ENCODE results near the gene BCAR3.

Gene BCAR3

GRCh38 chr1:93702111-93702827, 20.6 kb upstream of the BCAR3 start:
- H3K9ac ChIP-seq (ENCODE audit: low read length): peak overlapping the region; percentile 20
- peak overlapping the region; percentile 17 to 25 for H3K18ac ChIP-seq (ENCODE audit: low read depth in 1 of 2, low read length in 2 of 2)
- H3K27me3 ChIP-seq (ENCODE audit: control insufficient read depth in 1 of 2, insufficient read depth in 1 of 2, low read length in 2 of 2): no peaks in the 10 kb centered on the region
- peak overlapping the region; percentile 91 for H3K27ac ChIP-seq (ENCODE audit: low read length, poor library complexity, severe bottlenecking)
- no peak overlapping the region for H2BK15ac ChIP-seq (ENCODE audit: low read depth, poor library complexity, severe bottlenecking)
- DNase-seq: no peak
- peak overlapping the region in 1 of 2 experiments; percentile 72 for H3K14ac ChIP-seq (ENCODE audit: low read length in 2 of 2)
- H3K4me1 ChIP-seq (ENCODE audit: control insufficient read depth, insufficient read depth, low read depth, low read length): peaks cover 26% of the 10 kb centered on the region
- no peak overlapping the region for H3K4me3 ChIP-seq (ENCODE audit: insufficient read depth in 1 of 2, low read depth in 1 of 2, low read length in 2 of 2)
- H3K79me1 ChIP-seq (replicated peaks; ENCODE audit: low read length, poor library complexity, severe bottlenecking): no peaks in the 10 kb centered on the region
- H2BK5ac ChIP-seq (ENCODE audit: low read depth, low read length, poor library complexity, severe bottlenecking): peak overlapping the region; percentile 71
- H4K91ac ChIP-seq (ENCODE audit: low read length): peak overlapping the region; percentile 28
- no peak overlapping the region for H2AFZ ChIP-seq (ENCODE audit: low read depth, low read length)
- H2AK5ac ChIP-seq (ENCODE audit: low read length, severe bottlenecking): peak overlapping the region; percentile 95
- peak overlapping the region; percentile 14 to 85 for H2BK12ac ChIP-seq (ENCODE audit: low read length in 2 of 2)
- H3K4ac ChIP-seq (ENCODE audit: low read depth in 1 of 2, low read length in 2 of 2): peak overlapping the region; percentile 36 to 63
- no peak overlapping the region for H3K23ac ChIP-seq (ENCODE audit: low read length in 2 of 2)
- H3K9me3 ChIP-seq (ENCODE audit: control insufficient read depth, low read length): no peaks in the 10 kb centered on the region
- H3K4me2 ChIP-seq (ENCODE audit: low read length, poor library complexity, severe bottlenecking): no peak overlapping the region
- H3K36me3 ChIP-seq (ENCODE audit: control insufficient read depth in 1 of 2, insufficient read depth in 2 of 2, low read depth in 1 of 2, low read length in 2 of 2): no peaks in the 10 kb centered on the region
- H2BK120ac ChIP-seq (ENCODE audit: low read depth, low read length): peak overlapping the region; percentile 94
- peak overlapping the region; percentile 91 for H4K8ac ChIP-seq (ENCODE audit: low read length)
- WGBS: 85% methylated on average over 9 of the region's 9 CpGs

GRCh38 chr1:93701629-93702028, 20.0 kb upstream of the BCAR3 start:
- peak overlapping the region; percentile 95 for H2BK5ac ChIP-seq (ENCODE audit: low read depth, low read length, poor library complexity, severe bottlenecking)
- no peaks in the 10 kb centered on the region for H3K79me1 ChIP-seq (replicated peaks; ENCODE audit: low read length, poor library complexity, severe bottlenecking)
- peak overlapping the region; percentile 64 for H3K9ac ChIP-seq (ENCODE audit: low read length)
- H3K4me3 ChIP-seq (ENCODE audit: insufficient read depth in 1 of 2, low read depth in 1 of 2, low read length in 2 of 2): no peak overlapping the region
- peak overlapping the region in 1 of 2 experiments; percentile 85 for H2BK12ac ChIP-seq (ENCODE audit: low read length in 2 of 2)
- H2BK15ac ChIP-seq (ENCODE audit: low read depth, poor library complexity, severe bottlenecking): no peak overlapping the region
- H3K14ac ChIP-seq (ENCODE audit: low read length in 2 of 2): peak overlapping the region in 1 of 2 experiments; percentile 77
- H3K27ac ChIP-seq (ENCODE audit: low read length, poor library complexity, severe bottlenecking): peak overlapping the region; percentile 91
- peak overlapping the region; percentile 28 for H4K91ac ChIP-seq (ENCODE audit: low read length)
- peak; percentile 90 for DNase-seq
- peak overlapping the region; percentile 55 for H2AFZ ChIP-seq (ENCODE audit: low read depth, low read length)
- peak overlapping the region; percentile 36 to 63 for H3K4ac ChIP-seq (ENCODE audit: low read depth in 1 of 2, low read length in 2 of 2)
- peak overlapping the region; percentile 91 for H4K8ac ChIP-seq (ENCODE audit: low read length)
- H2AK5ac ChIP-seq (ENCODE audit: low read length, severe bottlenecking): peak overlapping the region; percentile 95
- H3K4me2 ChIP-seq (ENCODE audit: low read length, poor library complexity, severe bottlenecking): no peak overlapping the region
- no peak overlapping the region for H3K23ac ChIP-seq (ENCODE audit: low read length in 2 of 2)
- H3K18ac ChIP-seq (ENCODE audit: low read depth in 1 of 2, low read length in 2 of 2): peak overlapping the region; percentile 17 to 25
- no peaks in the 10 kb centered on the region for H3K9me3 ChIP-seq (ENCODE audit: control insufficient read depth, low read length)
- H2BK120ac ChIP-seq (ENCODE audit: low read depth, low read length): peak overlapping the region; percentile 94
- peaks cover 26% of the 10 kb centered on the region for H3K4me1 ChIP-seq (ENCODE audit: control insufficient read depth, insufficient read depth, low read depth, low read length)
- H3K36me3 ChIP-seq (ENCODE audit: control insufficient read depth in 1 of 2, insufficient read depth in 2 of 2, low read depth in 1 of 2, low read length in 2 of 2): no peaks in the 10 kb centered on the region
- no peaks in the 10 kb centered on the region for H3K27me3 ChIP-seq (ENCODE audit: control insufficient read depth in 1 of 2, insufficient read depth in 1 of 2, low read length in 2 of 2)

- DNase-seq: no peak
- 91% methylated on average over 21 of the region's 22 CpGs for WGBS
- Histone ChIP-seq H3K4ac (ENCODE audit: low read depth in 1 of 2, low read length in 2 of 2) (peak overlapping the region; percentile 10 to 79), H3K4me1 (ENCODE audit: control insufficient read depth, insufficient read depth, low read depth, low read length) (peaks cover 22% of the 10 kb centered on the region), H3K18ac (ENCODE audit: low read depth in 1 of 2, low read length in 2 of 2) (peak overlapping the region; percentile 62 to 68), H3K27ac (ENCODE audit: low read length, poor library complexity, severe bottlenecking) (peak overlapping the region; percentile 91), H3K9me3 (ENCODE audit: control insufficient read depth, low read length) (no peaks in the 10 kb centered on the region), H4K8ac (ENCODE audit: low read length) (peak overlapping the region; percentile 84), H3K23ac (ENCODE audit: low read length in 2 of 2) (no peak overlapping the region), H2BK15ac (ENCODE audit: low read depth, poor library complexity, severe bottlenecking) (no peak overlapping the region), H2BK120ac (ENCODE audit: low read depth, low read length) (peak overlapping the region; percentile 85), H3K4me2 (ENCODE audit: low read length, poor library complexity, severe bottlenecking) (no peak overlapping the region), H3K36me3 (ENCODE audit: control insufficient read depth in 1 of 2, insufficient read depth in 2 of 2, low read depth in 1 of 2, low read length in 2 of 2) (no peaks in the 10 kb centered on the region), H3K79me1 (replicated peaks; ENCODE audit: low read length, poor library complexity, severe bottlenecking) (no peaks in the 10 kb centered on the region), H3K4me3 (ENCODE audit: insufficient read depth in 1 of 2, low read depth in 1 of 2, low read length in 2 of 2) (no peak overlapping the region), H2AFZ (ENCODE audit: low read depth, low read length) (no peak overlapping the region), H2AK5ac (ENCODE audit: low read length, severe bottlenecking) (peak overlapping the region; percentile 60), H2BK5ac (ENCODE audit: low read depth, low read length, poor library complexity, severe bottlenecking) (peak overlapping the region; percentile 95), H3K9ac (ENCODE audit: low read length) (peak overlapping the region; percentile 64), H3K14ac (ENCODE audit: low read length in 2 of 2) (peak overlapping the region in 1 of 2 experiments; percentile 8), H2BK12ac (ENCODE audit: low read length in 2 of 2) (peak overlapping the region; percentile 19 to 81), H4K91ac (ENCODE audit: low read length) (peak overlapping the region; percentile 90), H3K27me3 (ENCODE audit: control insufficient read depth in 1 of 2, insufficient read depth in 1 of 2, low read length in 2 of 2) (no peaks in the 10 kb centered on the region)
These were observed 19.2 kb upstream of the BCAR3 start for GRCh38 chr1:93700532-93701469.

Data from mesenchymal stem cell (in vitro differentiated cells and primary cell).